ENCODE data around the gene ADAMTSL3. TPM values are rescaled to one million over a fixed set of nuclear protein-coding genes. Genes with fewer than 3 reads are reported as not detected.
"Not testable (repeated sequence)": the region's sequence is repeated elsewhere in the genome, so short reads cannot be mapped to it uniquely, and the experiment has no call there.

Gene ADAMTSL3
- total RNA-seq, 2 experiments from 2014 or later: not detected

DNA sequence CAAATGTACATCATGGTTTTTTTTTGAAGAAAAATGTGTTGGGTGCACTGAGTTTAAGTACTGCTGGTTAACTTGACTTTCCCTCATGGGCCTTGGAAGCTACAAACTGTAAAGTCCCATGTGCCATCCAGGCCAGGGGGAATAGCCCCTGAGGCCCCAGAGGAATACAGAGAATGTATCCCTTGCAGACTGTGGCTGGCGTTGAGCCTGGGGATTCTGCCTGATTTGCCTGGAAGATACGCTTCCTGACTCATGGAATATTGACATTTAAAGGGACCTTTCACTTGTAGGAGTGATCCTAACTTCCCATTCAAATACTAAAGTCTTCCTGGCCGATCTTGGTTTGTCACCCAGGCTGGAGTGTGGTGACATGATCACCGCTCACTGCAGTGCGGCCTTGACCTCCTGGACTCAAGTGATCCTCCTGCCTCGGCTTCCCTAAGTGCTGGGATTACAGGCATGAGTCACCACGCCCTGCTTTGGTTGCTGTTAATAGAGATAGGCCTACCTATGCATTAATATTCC lies 42.0 kb downstream of the ADAMTSL3 start:
- no peak overlapping the region for H3K4me3 Mint-ChIP-seq
- no peaks in the 10 kb centered on the region for H3K36me3 Mint-ChIP-seq (ENCODE audit: low read depth)
- H3K9me3 Mint-ChIP-seq: no peaks in the 10 kb centered on the region
- no peak overlapping the region for H3K27ac Mint-ChIP-seq
- no peak for DNase-seq
- ChIA-PET POLR2A (no interaction called here), CTCF (no interaction called here)
- H3K27me3 Mint-ChIP-seq: no peaks in the 10 kb centered on the region
- H3K4me1 Mint-ChIP-seq: no peaks in the 10 kb centered on the region

DNA sequence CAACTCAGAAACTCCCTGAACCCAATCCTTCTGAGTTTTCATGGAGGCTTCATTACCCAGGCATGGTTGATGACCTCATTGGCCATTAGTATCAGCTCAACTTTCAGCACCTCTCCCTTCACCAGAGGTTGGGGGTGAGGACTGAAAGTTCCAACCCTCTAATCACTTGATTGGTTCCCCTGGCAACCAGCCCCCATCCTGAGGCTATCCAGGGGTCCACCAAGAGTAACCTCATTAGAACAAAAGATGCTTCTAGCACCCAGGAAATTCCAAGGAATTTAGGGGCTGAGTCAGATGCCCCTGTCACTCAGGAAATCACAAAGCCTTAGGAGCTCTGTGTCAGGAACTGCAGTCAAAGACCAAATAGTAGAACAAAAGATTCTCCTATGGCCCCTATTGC lies 43.8 kb downstream of the ADAMTSL3 start:
- POLR2A ChIA-PET: no interaction called here
- Mint-ChIP-seq H3K9me3 (no peaks in the 10 kb centered on the region), H3K27ac (no peak overlapping the region), H3K27me3 (no peaks in the 10 kb centered on the region), H3K36me3 (ENCODE audit: low read depth) (no peaks in the 10 kb centered on the region), H3K4me3 (no peak overlapping the region), H3K4me1 (no peaks in the 10 kb centered on the region)
- CTCF ChIA-PET: interaction anchor here (0.5 kb wide), 1 partner anchor 443 kb away, joined by 3 read pairs; no protein-coding TSS in a partner anchor
- no peak for DNase-seq

DNA sequence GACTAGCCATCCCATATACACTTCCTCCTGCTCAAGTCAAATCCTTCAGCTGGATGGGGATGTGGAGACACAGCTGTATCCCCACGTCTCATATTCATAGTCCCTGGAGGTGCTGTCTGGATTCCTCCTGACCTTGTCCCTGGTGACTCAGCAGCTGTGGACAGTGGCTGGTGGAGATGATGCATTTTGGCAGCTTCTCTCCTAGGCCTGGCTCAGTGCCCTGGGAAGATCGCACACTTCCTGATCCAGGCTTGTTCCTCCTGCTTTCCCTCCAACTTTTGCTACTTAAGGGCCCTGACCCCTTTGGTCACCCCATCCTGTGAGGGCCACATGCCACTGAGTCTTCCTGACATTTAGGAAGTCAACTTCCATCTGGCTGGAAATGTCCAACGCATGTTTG lies 44.4 kb downstream of the ADAMTSL3 start:
- no peaks in the 10 kb centered on the region for H3K4me1 Mint-ChIP-seq

DNA sequence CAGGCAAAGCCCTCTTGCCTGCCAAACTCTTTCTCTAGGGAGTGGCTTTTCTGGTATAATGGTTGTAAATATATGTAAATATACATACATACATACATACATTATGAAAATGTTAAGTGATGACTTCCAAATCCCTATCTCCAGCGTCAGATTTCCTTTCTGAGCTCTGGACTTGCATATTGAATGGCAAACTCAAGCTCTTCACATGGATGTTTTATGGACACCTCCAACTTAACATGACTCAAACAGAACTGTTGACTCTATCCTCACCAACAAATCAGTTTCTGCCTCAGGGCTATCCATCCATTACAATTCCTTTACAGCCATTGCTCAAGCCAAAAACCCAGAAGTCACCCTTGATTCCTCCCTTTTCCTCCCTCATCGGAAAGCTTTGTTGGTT lies 45.1 kb downstream of the ADAMTSL3 start:
- Mint-ChIP-seq H3K27ac (no peak overlapping the region), H3K36me3 (ENCODE audit: low read depth) (no peaks in the 10 kb centered on the region), H3K9me3 (peaks cover 2% of the 10 kb centered on the region), H3K4me1 (no peaks in the 10 kb centered on the region), H3K27me3 (no peaks in the 10 kb centered on the region), H3K4me3 (no peak overlapping the region)
- ChIA-PET CTCF (no interaction called here), POLR2A (no interaction called here)
- no peak for DNase-seq

More for the DNA sequence above, 44.4 kb downstream of the ADAMTSL3 start:
- ChIA-PET CTCF (no interaction called here), POLR2A (no interaction called here)
- no peak overlapping the region for H3K4me3 Mint-ChIP-seq
- no peak for DNase-seq
- H3K9me3 Mint-ChIP-seq: no peaks in the 10 kb centered on the region
- no peaks in the 10 kb centered on the region for H3K36me3 Mint-ChIP-seq (ENCODE audit: low read depth)
- H3K27me3 Mint-ChIP-seq: no peaks in the 10 kb centered on the region
- no peak overlapping the region for H3K27ac Mint-ChIP-seq

DNA sequence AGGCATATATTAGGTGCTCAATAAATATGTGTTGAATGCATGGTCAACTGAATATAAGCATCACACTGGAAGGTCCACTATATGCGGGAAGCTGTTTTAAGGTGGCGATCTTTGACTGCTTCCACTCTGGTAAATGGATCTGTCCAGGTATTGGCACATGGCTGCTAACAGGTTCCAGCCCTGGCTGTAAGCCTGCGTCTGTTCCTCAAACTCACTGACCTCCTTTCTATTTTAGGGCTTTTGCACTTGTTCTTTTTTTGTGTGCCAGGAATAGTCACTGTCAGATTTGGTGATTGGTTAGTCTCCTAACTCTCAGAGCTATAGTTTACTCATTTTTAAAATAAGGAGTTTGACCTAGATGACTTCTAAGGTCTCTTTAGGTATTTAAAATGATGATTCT lies 46.2 kb downstream of the ADAMTSL3 start:
- Mint-ChIP-seq H3K36me3 (ENCODE audit: low read depth) (no peaks in the 10 kb centered on the region), H3K9me3 (peaks cover 2% of the 10 kb centered on the region), H3K27me3 (no peaks in the 10 kb centered on the region), H3K27ac (no peak overlapping the region), H3K4me1 (no peaks in the 10 kb centered on the region), H3K4me3 (no peak overlapping the region)
- no peak for DNase-seq
- ChIA-PET POLR2A (no interaction called here), CTCF (no interaction called here)

DNA sequence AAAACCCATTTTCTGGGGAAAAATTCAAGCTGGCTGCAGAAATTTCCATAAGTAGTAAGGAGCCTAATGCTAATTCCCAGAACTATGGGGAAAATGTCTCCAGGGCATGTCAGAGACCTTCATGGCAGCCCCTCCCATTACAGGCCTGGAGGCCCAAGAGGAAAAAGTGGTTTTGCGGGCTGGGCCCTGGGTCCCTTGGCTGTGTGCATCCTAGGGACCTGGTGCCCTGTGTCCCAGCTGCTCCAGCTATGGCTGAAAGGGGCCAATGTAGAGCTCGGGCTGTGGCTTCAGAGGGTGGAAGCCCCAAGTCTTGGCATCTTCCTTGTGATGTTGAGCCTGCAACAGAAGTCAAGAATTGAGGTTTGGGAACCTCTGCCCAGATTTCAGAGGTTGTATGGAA lies 48.4 kb downstream of the ADAMTSL3 start:
- POLR2A ChIA-PET; H3K4me1 Mint-ChIP-seq; H3K9me3 Mint-ChIP-seq; H3K36me3 Mint-ChIP-seq (ENCODE audit: low read depth); CTCF ChIA-PET; DNase-seq; H3K27me3 Mint-ChIP-seq; H3K4me3 Mint-ChIP-seq; H3K27ac Mint-ChIP-seq: not testable (repeated sequence)

DNA sequence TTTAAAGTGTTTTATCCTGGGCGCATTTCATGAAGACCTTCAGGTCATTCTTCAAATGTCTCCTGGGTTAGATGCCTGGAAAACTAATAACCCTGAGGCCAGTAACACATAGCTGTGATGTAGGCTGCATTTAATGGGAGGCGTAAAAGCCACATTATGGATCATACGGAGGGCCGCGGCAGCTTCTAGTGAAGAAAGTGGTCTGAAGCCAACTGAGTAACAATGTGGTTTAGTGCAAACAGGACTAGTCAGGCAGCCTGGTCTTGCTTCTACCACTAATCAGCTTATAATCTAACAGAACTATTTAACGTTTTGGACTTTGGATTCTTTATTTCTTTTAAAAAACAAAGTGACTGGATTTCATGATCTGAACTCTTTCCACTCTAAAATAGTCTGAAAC lies 54.4 kb downstream of the ADAMTSL3 start:
- Mint-ChIP-seq H3K9me3 (peaks cover 2% of the 10 kb centered on the region), H3K4me3 (no peak overlapping the region)

DNA sequence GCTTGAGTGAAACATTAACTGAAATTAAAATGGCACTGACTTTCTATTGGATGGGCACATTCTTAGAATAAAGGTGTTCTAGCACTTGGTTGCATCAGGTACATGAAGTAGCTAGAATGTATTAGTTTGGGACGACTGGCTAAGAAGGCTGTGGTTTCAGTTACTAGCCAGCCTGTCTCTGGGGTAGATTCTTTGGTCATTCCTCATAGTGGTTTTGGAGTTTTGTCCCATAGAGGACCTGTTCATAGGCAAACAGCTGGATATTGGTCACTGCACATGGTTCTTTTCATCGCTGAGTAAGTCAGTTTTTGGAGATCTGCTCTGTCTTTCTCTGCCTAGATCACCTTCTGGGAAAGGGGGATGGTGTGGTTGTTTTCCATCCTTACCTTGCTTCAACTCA lies 55.3 kb downstream of the ADAMTSL3 start:
- ChIA-PET POLR2A (no interaction called here), CTCF (interaction anchor here (0.6 kb wide), 1 partner anchor 115 kb away, joined by 3 read pairs; no protein-coding TSS in a partner anchor)
- Mint-ChIP-seq H3K27ac (no peak overlapping the region), H3K9me3 (no peaks in the 10 kb centered on the region), H3K4me1 (no peaks in the 10 kb centered on the region), H3K27me3 (no peaks in the 10 kb centered on the region), H3K36me3 (ENCODE audit: low read depth) (no peaks in the 10 kb centered on the region), H3K4me3 (no peak overlapping the region)
- no peak for DNase-seq

More for the DNA sequence above, 54.4 kb downstream of the ADAMTSL3 start:
- Mint-ChIP-seq H3K4me1 (no peaks in the 10 kb centered on the region), H3K27me3 (no peaks in the 10 kb centered on the region), H3K36me3 (ENCODE audit: low read depth) (no peaks in the 10 kb centered on the region), H3K27ac (no peak overlapping the region)
- CTCF ChIA-PET: no interaction called here
- POLR2A ChIA-PET: no interaction called here
- DNase-seq: no peak

DNA sequence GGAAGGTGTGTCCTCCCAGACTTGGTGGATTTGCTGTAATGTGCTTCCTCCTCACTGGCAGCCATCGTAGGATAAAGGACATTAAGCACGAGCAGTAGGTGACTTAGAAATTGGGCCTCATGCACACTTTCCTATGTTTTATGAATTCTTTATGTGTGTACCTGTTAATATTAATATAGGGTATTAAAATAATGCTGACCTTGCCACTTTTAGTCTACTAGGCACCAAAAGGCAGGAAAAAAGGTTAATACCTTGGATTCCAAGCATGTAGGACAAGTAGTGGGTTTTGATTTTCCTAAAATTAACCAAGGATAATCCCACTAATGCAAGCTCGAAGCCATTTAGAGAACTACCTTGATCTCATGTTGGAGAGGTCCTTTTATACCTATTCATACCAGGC lies 55.9 kb downstream of the ADAMTSL3 start:
- Mint-ChIP-seq H3K4me3 (no peak overlapping the region), H3K4me1 (no peaks in the 10 kb centered on the region), H3K9me3 (no peaks in the 10 kb centered on the region), H3K27ac (no peak overlapping the region), H3K36me3 (ENCODE audit: low read depth) (no peaks in the 10 kb centered on the region), H3K27me3 (no peaks in the 10 kb centered on the region)
- POLR2A ChIA-PET: no interaction called here
- no peak for DNase-seq
- CTCF ChIA-PET: no interaction called here

DNA sequence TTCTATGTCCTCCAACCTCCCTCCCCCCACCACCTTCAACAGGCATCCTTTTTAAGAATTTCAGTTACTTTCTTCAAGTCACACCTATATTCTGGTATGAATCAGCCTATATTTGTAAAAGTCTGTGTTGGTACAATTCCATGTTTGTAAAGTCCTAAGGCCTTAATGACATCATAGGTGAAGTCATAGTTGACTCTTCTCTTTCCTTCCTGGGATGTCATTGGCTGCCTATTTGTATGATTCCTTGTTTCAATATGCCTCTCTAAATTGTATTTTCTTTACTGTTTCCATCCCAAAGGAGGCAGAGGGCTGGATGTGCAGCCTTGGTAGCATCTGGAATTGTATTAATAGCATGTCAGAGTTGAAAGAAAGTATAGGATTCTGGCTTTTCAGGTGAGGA lies 56.5 kb downstream of the ADAMTSL3 start:
- no peak overlapping the region for H3K27ac Mint-ChIP-seq
- no peaks in the 10 kb centered on the region for H3K36me3 Mint-ChIP-seq (ENCODE audit: low read depth)
- POLR2A ChIA-PET: no interaction called here
- H3K9me3 Mint-ChIP-seq: no peaks in the 10 kb centered on the region
- H3K4me1 Mint-ChIP-seq: no peaks in the 10 kb centered on the region
- H3K27me3 Mint-ChIP-seq: no peaks in the 10 kb centered on the region
- CTCF ChIA-PET: no interaction called here
- no peak for DNase-seq
- H3K4me3 Mint-ChIP-seq: no peak overlapping the region

DNA sequence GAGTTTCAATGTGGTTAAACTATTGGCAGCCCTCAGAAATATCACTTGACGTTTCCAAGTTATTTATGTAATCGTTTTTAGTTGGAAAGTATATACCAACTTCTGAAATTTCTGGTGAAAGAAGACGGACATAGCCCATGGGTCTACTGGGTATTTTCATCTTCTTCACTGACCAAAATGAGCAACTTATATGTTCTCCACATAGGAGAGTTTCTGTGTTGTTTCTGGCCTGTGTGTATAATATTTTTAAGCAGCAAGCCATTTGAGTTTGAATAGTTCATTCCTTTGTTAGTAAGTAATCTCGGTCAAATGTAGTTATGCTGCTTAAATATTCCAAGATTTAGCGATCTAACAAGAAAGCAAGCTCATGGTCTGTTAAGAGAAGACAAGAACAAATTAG lies 57.3 kb downstream of the ADAMTSL3 start:
- ChIA-PET CTCF (no interaction called here), POLR2A (no interaction called here)
- Mint-ChIP-seq H3K4me3 (no peak overlapping the region), H3K27me3 (no peaks in the 10 kb centered on the region), H3K36me3 (ENCODE audit: low read depth) (no peaks in the 10 kb centered on the region), H3K27ac (no peak overlapping the region), H3K9me3 (no peaks in the 10 kb centered on the region), H3K4me1 (no peaks in the 10 kb centered on the region)
- no peak for DNase-seq

DNA sequence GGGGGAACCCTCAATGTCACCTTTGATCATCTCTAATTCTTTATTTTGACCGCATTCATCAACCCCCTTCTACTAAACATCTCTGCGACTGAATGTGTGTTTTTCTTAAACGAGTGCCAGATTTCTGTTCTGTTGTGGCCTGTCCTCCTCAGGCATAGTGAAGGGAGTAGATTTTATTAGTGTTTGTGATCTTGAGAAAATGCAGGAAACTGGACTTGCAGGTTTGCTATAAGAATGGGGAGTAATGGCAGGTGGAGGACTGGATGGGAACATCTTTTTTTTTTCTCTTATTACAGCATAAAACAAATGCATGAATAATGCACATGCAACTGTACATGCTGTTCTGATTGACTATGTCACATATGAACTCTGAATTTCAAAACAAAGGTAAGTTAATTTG lies 59.3 kb downstream of the ADAMTSL3 start:
- Mint-ChIP-seq H3K4me1 (no peaks in the 10 kb centered on the region), H3K4me3 (no peak overlapping the region), H3K36me3 (ENCODE audit: low read depth) (no peaks in the 10 kb centered on the region), H3K9me3 (no peaks in the 10 kb centered on the region), H3K27ac (no peak overlapping the region), H3K27me3 (peaks cover 1% of the 10 kb centered on the region)
- DNase-seq: no peak
- POLR2A ChIA-PET: no interaction called here
- CTCF ChIA-PET: no interaction called here

DNA sequence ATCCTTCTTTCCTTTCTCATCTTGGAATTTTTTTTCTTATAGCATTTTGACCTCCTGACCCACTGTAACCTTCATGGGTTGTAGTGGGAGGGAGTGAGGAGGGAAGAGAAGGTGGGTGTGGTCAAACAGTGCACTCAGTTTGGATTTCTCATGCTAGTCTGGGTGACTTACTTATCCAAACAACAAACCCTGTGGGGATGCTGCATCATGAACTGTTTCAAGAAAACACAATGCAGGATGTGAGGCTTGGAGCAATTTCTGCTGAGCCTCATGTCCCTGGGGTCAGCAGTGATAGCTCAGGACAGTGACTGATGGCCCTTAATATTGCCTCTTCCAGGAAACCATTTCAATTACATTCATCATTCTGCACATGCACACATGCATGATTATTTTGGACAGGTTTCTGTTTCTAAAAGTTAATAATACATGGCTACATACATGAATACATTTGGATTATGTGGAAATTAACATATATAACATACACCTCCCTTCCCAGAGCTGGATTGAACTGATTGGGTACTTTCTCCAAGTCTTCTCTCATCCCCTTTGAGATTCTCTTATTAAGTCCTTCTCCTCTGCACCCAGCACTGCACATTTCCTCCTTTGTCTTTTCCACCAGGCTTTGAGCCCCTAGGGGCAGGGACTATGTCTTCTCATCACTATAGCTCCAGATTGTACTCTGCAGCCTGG lies 61.2 kb downstream of the ADAMTSL3 start:
- peaks cover 1% of the 10 kb centered on the region for H3K27me3 Mint-ChIP-seq
- POLR2A ChIA-PET: no interaction called here
- CTCF ChIA-PET: no interaction called here
- no peak overlapping the region for H3K27ac Mint-ChIP-seq
- no peaks in the 10 kb centered on the region for H3K36me3 Mint-ChIP-seq (ENCODE audit: low read depth)
- no peak for DNase-seq
- H3K4me1 Mint-ChIP-seq: no peaks in the 10 kb centered on the region
- H3K9me3 Mint-ChIP-seq: no peaks in the 10 kb centered on the region
- no peak overlapping the region for H3K4me3 Mint-ChIP-seq

DNA sequence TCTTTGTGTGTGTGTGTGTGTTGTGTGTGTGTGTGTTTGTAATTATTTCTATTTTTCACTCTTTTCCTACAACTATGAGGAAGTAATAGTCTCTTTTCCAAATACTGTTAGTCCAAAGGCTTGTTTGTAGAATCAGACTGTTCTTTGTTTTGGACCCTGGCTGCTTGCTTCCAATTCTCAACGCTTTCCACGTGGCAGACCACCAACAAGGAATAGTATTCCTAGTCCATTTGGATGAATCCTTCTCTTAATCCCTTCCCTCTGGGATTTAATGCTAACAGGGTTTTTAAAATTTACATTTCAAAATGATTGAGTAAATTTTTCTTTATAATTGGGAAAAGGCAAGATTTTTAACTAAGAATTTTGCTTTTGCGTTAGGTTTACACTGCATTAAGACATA lies 62.7 kb downstream of the ADAMTSL3 start:
- Mint-ChIP-seq H3K27ac (no peak overlapping the region), H3K27me3 (peaks cover 1% of the 10 kb centered on the region), H3K36me3 (ENCODE audit: low read depth) (no peaks in the 10 kb centered on the region), H3K4me3 (no peak overlapping the region), H3K9me3 (no peaks in the 10 kb centered on the region), H3K4me1 (no peaks in the 10 kb centered on the region)
- POLR2A ChIA-PET: no interaction called here
- CTCF ChIA-PET: no interaction called here
- no peak for DNase-seq
